GM12891 (cell line): ENCODE measurements around the gene RBPJL. TPM values are rescaled to one million over a fixed set of nuclear protein-coding genes. Genes with fewer than 3 reads are reported as not detected.

Source experiments
- DNase-seq: peaks from one replicate; pipeline ENCODE4 v3.0.0; 2011; ENCODE audit warnings: low spot score; ENCODE audit not compliant: insufficient read length
- FAIRE-seq: peaks from 2 replicates; lab custom pipeline; 2011; peaks lifted over from hg19 to GRCh38; lab: Jason Lieb, UNC
- PAX5 ChIP-seq: IDR thresholded peaks from 2 replicates; pipeline ENCODE4 v1.6.1; 2011; ENCODE audit warnings: low read length, moderate library complexity, mild to moderate bottlenecking; ENCODE audit not compliant: insufficient read depth, severe bottlenecking
- POLR2A ChIP-seq: IDR thresholded peaks from 2 replicates; pipeline ENCODE4 v1.6.1; 2011; ENCODE audit warnings: low read depth, low read length, control low read depth
- POLR2AphosphoS5 ChIP-seq: IDR thresholded peaks from 2 replicates; pipeline ENCODE4 v1.6.1; 2011; ENCODE audit warnings: low read depth, low read length, control low read depth
- POU2F2 ChIP-seq: IDR thresholded peaks from 2 replicates; pipeline ENCODE4 v1.6.1; 2011; ENCODE audit warnings: low read depth, mild to moderate bottlenecking, control low read depth, low read length, moderate library complexity
- SPI1 ChIP-seq: IDR thresholded peaks from 2 replicates; pipeline ENCODE4 v1.6.1; 2011; ENCODE audit warnings: low read depth, low read length, control low read depth
- TAF1 ChIP-seq: IDR thresholded peaks from 2 replicates; pipeline ENCODE4 v1.6.1; 2011; ENCODE audit warnings: low read depth, low read length, control low read depth
- polyA plus RNA-seq: library from polyadenylated mRNA; unstranded; fragments of >200 nt; gene quantifications from one replicate; pipeline ENCODE4 v1.2.1, GENCODE V29; 2012; ENCODE audit warnings: low read depth, missing spikeins, inconsistent platforms; ENCODE audit not compliant: missing spikeins

RBPJL gene, protein sequence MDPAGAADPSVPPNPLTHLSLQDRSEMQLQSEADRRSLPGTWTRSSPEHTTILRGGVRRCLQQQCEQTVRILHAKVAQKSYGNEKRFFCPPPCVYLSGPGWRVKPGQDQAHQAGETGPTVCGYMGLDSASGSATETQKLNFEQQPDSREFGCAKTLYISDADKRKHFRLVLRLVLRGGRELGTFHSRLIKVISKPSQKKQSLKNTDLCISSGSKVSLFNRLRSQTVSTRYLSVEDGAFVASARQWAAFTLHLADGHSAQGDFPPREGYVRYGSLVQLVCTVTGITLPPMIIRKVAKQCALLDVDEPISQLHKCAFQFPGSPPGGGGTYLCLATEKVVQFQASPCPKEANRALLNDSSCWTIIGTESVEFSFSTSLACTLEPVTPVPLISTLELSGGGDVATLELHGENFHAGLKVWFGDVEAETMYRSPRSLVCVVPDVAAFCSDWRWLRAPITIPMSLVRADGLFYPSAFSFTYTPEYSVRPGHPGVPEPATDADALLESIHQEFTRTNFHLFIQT
- not detected for polyA plus RNA-seq

DNA sequence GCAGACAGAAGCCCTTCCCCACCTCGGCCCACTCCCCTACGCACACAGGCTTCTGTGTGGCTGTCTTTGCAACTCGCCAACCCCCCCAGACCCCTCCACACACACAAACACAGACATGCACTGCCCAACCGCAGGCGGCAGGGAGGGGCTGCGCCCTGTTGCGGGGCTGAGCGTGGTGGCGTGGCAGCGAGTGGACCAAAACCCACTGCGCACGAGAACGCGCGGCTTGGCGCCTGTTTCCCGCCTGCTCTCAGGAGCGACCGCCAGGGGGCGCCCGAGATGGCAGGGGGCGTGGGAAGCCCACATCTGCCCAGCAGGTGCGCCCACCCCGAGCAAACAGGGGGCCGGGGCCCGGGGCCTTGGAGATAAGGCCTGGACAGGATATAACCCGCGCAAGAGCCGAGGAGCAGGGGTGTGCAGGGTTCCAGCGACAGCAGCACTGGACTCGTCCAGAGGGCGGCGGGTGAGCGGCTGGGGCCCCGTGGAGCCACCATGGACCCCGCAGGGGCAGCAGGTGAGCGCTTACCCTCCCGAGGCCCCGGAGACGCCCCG is at the start of gene RBPJL:
RBPJL (plus strand) TSS at position 410 of the 552 bp plus-strand sequence; CDS start at position 493, 83 bp downstream.
- TF ChIP-seq TAF1 (no peak), PAX5 (no peak), SPI1 (no peak), POLR2A (no peak), POLR2AphosphoS5 (no peak), POU2F2 (no peak)
- FAIRE-seq (no peak), DNase-seq (no peak)

DNA sequence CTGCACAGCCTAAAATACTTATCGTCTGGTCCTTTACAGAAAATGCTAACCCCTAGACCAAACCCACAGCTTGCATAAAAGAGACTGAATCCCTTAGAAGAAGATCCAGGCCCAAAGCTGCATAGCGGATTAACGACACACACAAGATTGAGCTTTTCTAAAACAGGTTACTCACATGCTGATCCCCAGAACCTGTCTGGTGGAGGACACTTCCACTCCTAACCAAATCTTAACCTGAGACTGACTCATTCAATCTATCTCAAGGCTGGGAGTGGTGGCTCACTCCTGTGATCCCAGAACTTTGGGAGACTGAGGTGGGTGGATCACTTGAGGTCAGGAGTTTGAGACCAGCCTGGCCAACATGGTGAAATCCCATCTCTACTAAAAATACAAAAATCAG is 49.5 kb upstream of the RBPJL start:
- FAIRE-seq (no peak), DNase-seq (no peak)
- TF ChIP-seq POLR2AphosphoS5, result no peak
- TF ChIP-seq TAF1, result no peak
- TF ChIP-seq POU2F2, result no peak
- TF ChIP-seq SPI1, result no peak
- TF ChIP-seq PAX5, result no peak
- TF ChIP-seq POLR2A, result no peak

DNA sequence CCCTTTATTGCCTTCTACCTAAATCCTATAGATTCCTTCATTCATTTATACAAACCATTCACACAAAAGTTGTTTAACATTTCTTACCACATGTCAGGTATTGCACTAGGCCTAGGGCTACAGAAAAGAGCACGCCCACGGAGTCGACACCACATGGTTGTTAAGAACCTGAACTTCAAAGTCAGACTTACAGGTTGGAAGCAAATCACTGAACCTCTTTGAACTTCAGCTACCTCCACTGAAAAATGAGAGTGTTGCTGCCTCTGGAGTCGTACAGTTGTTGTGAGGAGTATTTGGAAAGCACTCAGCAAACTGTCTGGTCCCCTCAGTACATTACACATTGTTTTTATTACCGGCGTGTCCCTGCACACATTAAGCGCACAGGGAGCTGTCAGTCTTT is 48.9 kb upstream of the RBPJL start:
- FAIRE-seq (no peak), DNase-seq (no peak)
- TF ChIP-seq POLR2A (no peak), POLR2AphosphoS5 (no peak)

DNA sequence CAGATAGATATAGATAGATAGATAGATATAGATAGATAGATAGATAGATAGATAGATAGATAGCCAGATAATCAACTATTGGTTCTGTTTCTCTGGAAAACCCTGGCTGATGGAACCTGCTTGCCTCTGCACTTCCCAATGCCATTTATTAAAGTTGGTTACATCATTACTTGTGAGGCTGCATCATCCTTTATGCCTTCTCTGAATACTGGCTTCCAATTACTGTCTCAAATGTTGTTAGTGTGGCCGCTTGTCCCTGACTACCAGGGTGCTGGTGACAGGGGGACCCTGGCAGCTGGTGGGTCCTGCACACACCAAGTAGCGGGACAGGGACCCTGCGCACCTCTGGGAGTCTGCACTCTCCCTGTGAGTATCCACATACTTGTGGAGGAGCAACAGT is 48.4 kb upstream of the RBPJL start:
- TF ChIP-seq POLR2AphosphoS5 (no peak), TAF1 (no peak), PAX5 (no peak), POU2F2 (no peak)
- no peak for DNase-seq
- no peak for FAIRE-seq

DNA sequence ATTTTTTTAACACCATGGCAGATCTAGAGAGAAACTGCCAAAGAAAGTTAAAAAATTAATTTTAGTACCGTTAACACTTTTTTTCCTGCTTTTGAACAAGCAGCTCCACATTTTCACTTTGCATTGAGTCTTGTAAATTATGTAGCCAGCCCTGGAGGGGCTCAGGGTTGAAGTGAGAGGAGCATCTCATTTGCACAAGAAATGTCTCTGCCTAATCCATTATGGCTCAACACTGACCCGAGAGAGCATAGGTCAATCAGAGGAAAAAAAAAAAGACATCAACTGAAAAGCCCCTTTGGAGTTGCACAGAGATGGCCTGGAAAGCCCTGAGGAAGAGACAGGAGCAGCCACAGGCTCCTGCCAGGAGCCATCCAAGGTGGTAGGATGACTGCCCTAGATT is 48.0 kb upstream of the RBPJL start:
- DNase-seq (no peak), FAIRE-seq (no peak)
- TF ChIP-seq POLR2A (no peak), SPI1 (no peak), TAF1 (no peak), POLR2AphosphoS5 (no peak), POU2F2 (no peak), PAX5 (no peak)

DNA sequence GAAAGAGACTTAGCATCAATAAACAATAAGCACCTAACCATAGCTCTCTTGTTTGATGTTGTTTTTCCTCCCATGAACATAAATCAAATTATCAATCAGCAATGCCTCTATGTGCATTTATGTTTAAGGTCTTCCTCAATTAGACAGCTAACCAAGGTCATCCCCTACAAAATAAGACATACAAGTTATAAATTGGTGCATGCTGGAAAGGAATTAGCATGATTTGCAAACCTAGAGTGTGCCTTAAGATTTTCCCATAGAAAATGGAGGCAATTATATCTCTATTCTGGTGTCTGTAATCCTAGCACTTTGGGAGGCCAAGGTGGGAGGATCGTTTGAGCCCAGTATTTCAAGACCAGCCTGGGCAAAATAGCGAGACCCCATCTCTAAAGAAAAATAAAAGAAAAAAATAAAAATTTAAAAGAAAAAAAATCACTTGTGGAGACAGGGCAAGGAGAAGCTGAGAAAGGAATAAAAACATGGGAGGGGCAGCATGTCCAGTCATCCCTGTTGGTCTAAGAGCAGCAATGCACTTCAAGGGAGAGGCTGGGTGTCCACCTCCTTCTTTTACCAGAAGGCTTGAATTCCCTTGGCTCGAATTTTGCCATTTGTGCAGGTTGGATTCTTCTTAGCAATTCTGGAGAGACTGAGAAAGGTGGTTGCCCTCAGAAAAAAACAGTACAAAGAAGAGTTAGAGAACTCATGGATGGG is 42.9 kb upstream of the RBPJL start:
- DNase-seq (no peak), FAIRE-seq (no peak)
- no peak for TF ChIP-seq POU2F2
- TF ChIP-seq TAF1, result no peak
- no peak for TF ChIP-seq SPI1

DNA sequence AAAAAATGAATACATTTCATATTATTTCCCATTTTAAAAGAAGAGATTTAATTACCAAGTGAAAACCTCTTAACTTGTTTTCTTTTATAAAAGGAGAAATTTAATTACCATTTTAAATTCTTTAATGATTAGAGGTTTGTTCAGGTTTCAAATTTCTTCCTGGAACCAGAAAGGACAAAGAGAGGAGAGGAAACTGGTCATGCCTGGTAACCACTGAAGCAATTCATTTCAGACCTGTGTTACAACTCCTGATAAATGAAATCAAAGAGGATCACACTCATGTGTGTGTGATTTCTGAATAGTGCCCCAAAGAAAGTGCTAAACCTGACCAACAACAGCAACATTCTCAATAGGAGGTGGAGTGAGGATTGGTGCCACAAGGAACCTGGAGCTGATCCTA is 39.7 kb upstream of the RBPJL start:
- no peak for FAIRE-seq
- no peak for DNase-seq
- no peak for TF ChIP-seq POLR2AphosphoS5
- no peak for TF ChIP-seq POLR2A
- TF ChIP-seq TAF1, result no peak
- TF ChIP-seq SPI1, result no peak
- no peak for TF ChIP-seq PAX5
- TF ChIP-seq POU2F2, result no peak

DNA sequence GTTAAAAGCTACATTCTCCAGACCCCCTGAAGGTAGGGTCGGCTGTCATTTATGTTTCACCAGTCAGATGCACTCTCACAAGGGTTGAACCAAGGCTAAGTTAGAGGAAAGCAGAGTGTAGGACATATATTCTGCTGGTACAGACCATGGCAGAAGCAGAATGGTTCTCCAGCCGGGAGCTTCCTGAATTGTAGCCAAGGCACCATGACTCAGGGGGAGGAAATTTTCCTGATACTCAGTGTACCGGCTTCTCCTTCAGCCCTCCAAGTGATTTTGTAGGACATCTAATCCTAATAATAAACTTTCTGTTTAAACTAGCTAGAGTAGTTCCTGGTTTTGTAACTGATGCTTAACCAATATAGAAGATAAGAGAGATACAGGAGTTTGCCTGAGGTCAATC is 38.1 kb upstream of the RBPJL start:
- no peak for FAIRE-seq
- no peak for DNase-seq

DNA sequence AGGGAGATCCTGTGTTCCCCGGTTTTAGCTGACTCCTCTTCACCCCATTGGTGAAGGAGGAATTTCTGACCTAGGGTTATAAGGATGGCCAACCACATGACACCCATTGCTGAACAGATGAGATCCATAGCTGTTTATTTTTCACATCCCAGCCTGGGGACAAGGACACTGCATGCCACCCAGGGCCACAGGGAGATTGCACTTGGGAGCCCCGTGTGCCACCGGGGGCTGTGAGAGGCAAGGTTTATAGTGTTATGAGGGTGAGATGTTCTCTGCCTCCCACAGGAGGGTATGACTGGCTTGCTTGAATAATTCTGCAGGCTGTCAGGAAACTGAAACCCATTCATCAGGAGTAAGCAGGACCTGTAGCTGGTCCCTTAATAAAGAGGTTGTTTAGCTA is 37.6 kb upstream of the RBPJL start:
- DNase-seq (no peak), FAIRE-seq (no peak)
- TF ChIP-seq PAX5 (no peak), TAF1 (no peak), SPI1 (no peak), POU2F2 (no peak), POLR2AphosphoS5 (no peak), POLR2A (no peak)

More for the DNA sequence above, 38.1 kb upstream of the RBPJL start:
- TF ChIP-seq TAF1, result no peak
- no peak for TF ChIP-seq POLR2A
- no peak for TF ChIP-seq POU2F2
- TF ChIP-seq POLR2AphosphoS5, result no peak
- TF ChIP-seq PAX5, result no peak
- no peak for TF ChIP-seq SPI1
